Heart right ventricle (tissue), 16 donors: ENCODE results near the gene SLC19A2. TPM values are rescaled to one million over a fixed set of nuclear protein-coding genes. Genes with fewer than 3 reads are reported as not detected.

Experiments used
- ATAC-seq, 8 donors: fragments of 200-7000 bp; cut with Tn5 transposase; one replicate each; pipeline ENCODE4 v1.9.1; 2020; ENCODE audit warnings: mild to moderate bottlenecking in 8 of 8, moderate library complexity in 8 of 8, moderate number of reproducible peaks in 1 of 8
- DNase-seq, 2 donors: peaks; one replicate each; pipeline ENCODE4 v3.0.0-alpha.2; 2020
- H3K27ac ChIP-seq, 10 donors: fragments of 200-600 bp; sonication (generic) in 2 of 10; one replicate each; pipeline versions ENCODE4 v1.5.0 to v1.8.0; 2020 to 2022; ENCODE audit warnings: mild to moderate bottlenecking in 3 of 10
- H3K27me3 ChIP-seq, 7 donors: fragments of 200-600 bp; one replicate each; pipeline ENCODE4 v1.8.0; 2021 to 2022; ENCODE audit warnings: mild to moderate bottlenecking in 2 of 7
- H3K36me3 ChIP-seq, 9 donors: fragments of 200-600 bp; sonication (generic) in 1 of 9; one replicate each; pipeline versions ENCODE4 v1.5.0 to v1.8.0; 2020 to 2022; ENCODE audit warnings: mild to moderate bottlenecking in 2 of 9
- H3K4me1 ChIP-seq, 9 donors: fragments of 200-600 bp; sonication (generic) in 1 of 9; one replicate each; pipeline versions ENCODE4 v1.5.0 to v1.8.0; 2020 to 2022; ENCODE audit warnings: mild to moderate bottlenecking in 4 of 9
- H3K4me3 ChIP-seq, 10 donors: fragments of 200-600 bp; sonication (generic) in 2 of 10; one replicate each; pipeline versions ENCODE4 v1.5.0 to v1.8.0; 2020 to 2022; ENCODE audit warnings: mild to moderate bottlenecking in 7 of 10, moderate library complexity in 2 of 10
- H3K9me3 ChIP-seq, 11 donors: fragments of 200-600 bp in 10 of 11; sonication (generic) in 2 of 11; one replicate each; pipeline versions ENCODE4 v1.5.0 to v1.8.0; 2013 to 2022; ENCODE audit warnings: mild to moderate bottlenecking in 2 of 11, control low read depth in 1 of 11, moderate library complexity in 1 of 11
- CTCF ChIP-seq, 9 donors: fragments of 200-600 bp; sonication (generic) in 2 of 9; IDR thresholded peaks; one replicate each; pipeline versions ENCODE4 v1.5.0 to v1.8.0; 2021 to 2022; ENCODE audit warnings: antibody characterized with exemption in 9 of 9, mild to moderate bottlenecking in 5 of 9, moderate library complexity in 1 of 9
- WGBS, 2 donors: extraction: QIAGEN DNeasy Blood & Tissue Kit; methylation state at CpG; one replicate each; pipeline ENCODE4 v1.1.7; 2013; ENCODE audit warnings: inconsistent platforms in 1 of 2; 5-methylcytosine and 5-hydroxymethylcytosine counted together
- intact Hi-C, 10 donors: fragments of 100-400 bp; cut with DNase I; formaldehyde crosslinking; loops; one replicate each; pipeline versions ENCODE4 v1.11.1 to v1.14.2; 2022
- polyA plus RNA-seq, 2 donors: library from polyadenylated mRNA; stranded (reverse); fragments of 200-250 nt; gene quantifications; one replicate each; pipeline ENCODE4 v1.2.3, GENCODE V29; 2013
- total RNA-seq, 10 donors: library from RNA; stranded (reverse); fragmentation: NEBNext Ultra II Directional in 3 of 10; extraction: Animal tissue kit (Norgen Biotek cat#: 25700) in 3 of 10; gene quantifications; one replicate each; pipeline versions ENCODE4 v1.2.1 to v1.2.4, GENCODE V29; 2021 to 2023
- donor health status: Arrhythmogenic right ventricular cardiomyopathy.
- donor health status: ischemic (EF 13 %, LVEDD 7.1; RV severe dilation, severe dysfunction).
- donor health status: healthy with polysubstance abuse.
- donor health status: DM: no; HTN: yes; CAD: no.
- donor health status: DM: no; HTN: no; CAD: no.
- donor health status: ischemic (EF 25% LVEDD 6.9; RV normal size, moderate dysfunction).
- donor health status: ischemic (EF 25% LVEDD 5.7; RV mildly dilated, moderate dysfunction).
- donor health status: healthy.
- donor health status: DM: yes; HTN: yes; CAD: no.
- donor health status: Ischemic cardiomyopathy.
- donor health status: ischemic (EF 35%, LVEDD 5.7; RV mildly dilated, moderate dysfunction).
- donor health status: nonischemic (EF 11% LVEDD 7.7; RV severe dilation, severe dysfunction).
- donor health status: DM: yes; HTN: yes; CAD: no.
- donor health status: PGD.
- donor health status: ischemic (EF 29% LVEDD 5.4; RV normal size, mild dysfunction).
- donor health status: nonischemic (EF 23%, LVEDD 6.1; RV moderate dilation, normal function).

SLC19A2 gene
- total and polyA plus RNA-seq, 12 donors = 7.6 to 43.2 (median 17.1) TPM

GRCh38 chr1:169473347-169473746, 12.4 kb downstream of the SLC19A2 start:
- Histone ChIP-seq H3K36me3 (peaks cover 0 to 33% (median 7%) of the 10 kb centered on the region in 9 donors), H3K27ac (no peak overlapping the region), H3K4me1 (peaks cover 0 to 11% (median 0%) of the 10 kb centered on the region in 9 donors), H3K4me3 (no peak overlapping the region), H3K9me3 (no peaks in the 10 kb centered on the region), H3K27me3 (no peaks in the 10 kb centered on the region)
- DNase-seq (no peak), ATAC-seq (no peak)
- no peak for TF ChIP-seq CTCF (IDR thresholded peaks at IDR 0.05)
- intact Hi-C loops = no loop called here
- WGBS, 2 donors = 85 to 90% methylated on average over 5 of the region's 5 CpGs

- H3K36me3 ChIP-seq = peaks cover 0 to 38% (median 12%) of the 10 kb centered on the region in 9 donors
These were observed 13.0 kb downstream of the SLC19A2 start for GRCh38 chr1:169472738-169473137.

DNA sequence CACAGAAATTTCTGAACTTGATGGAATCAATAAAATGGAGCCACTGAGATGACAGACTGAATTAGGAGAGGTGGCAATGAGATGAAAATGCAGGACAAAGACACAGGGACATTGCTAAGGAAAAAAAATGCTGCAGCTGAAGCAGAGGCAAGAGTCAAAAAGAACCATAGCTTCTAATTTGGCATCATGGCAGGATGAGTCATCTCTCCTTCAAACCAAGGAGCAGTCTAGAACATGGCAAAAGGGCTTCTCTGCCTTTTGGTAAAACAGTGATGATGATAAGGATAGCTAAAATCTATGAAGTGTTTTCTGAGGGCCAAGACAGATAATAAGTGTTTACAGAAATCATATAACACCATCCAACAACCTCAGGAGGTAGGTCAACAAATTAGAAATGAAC, 16.8 kb downstream of the SLC19A2 start:
- Histone ChIP-seq H3K27me3 (no peaks in the 10 kb centered on the region), H3K4me1 (peaks cover 0 to 9% (median 0%) of the 10 kb centered on the region in 9 donors), H3K4me3 (no peak overlapping the region), H3K9me3 (no peaks in the 10 kb centered on the region), H3K36me3 (peaks cover 0 to 44% (median 13%) of the 10 kb centered on the region in 9 donors), H3K27ac (no peak overlapping the region)
- intact Hi-C loops = loop anchor here in 7 of 10 donors (5.0 to 10.0 kb wide), 3 partner anchors 73 to 78 kb away; no protein-coding TSS in a partner anchor
- DNase-seq = no peak
- TF ChIP-seq CTCF (IDR thresholded peaks at IDR 0.05) = no peak
- ATAC-seq = no peak

More at GRCh38 chr1:169472738-169473137, 13.0 kb downstream of the SLC19A2 start:
- peaks cover 0 to 9% (median 0%) of the 10 kb centered on the region in 9 donors for H3K4me1 ChIP-seq
- no peaks in the 10 kb centered on the region for H3K9me3 ChIP-seq
- intact Hi-C loops = no loop called here
- no peak for TF ChIP-seq CTCF (IDR thresholded peaks at IDR 0.05)
- WGBS, 2 donors = 92 to 93% methylated on average over 3 of the region's 3 CpGs
- no peak for DNase-seq
- no peak overlapping the region for H3K4me3 ChIP-seq
- no peaks in the 10 kb centered on the region for H3K27me3 ChIP-seq
- no peak for ATAC-seq
- no peak overlapping the region for H3K27ac ChIP-seq

GRCh38 chr1:169466259-169467230, 19.2 kb downstream of the SLC19A2 start:
- Histone ChIP-seq H3K9me3 (no peaks in the 10 kb centered on the region), H3K4me3 (no peak overlapping the region), H3K27ac (no peak overlapping the region), H3K4me1 (no peaks in the 10 kb centered on the region), H3K27me3 (no peaks in the 10 kb centered on the region), H3K36me3 (peaks cover 0 to 44% (median 13%) of the 10 kb centered on the region in 9 donors)
- WGBS, 2 donors = 85 to 88% methylated on average over 8 of the region's 8 CpGs
- DNase-seq (no peak), ATAC-seq (peak in 1 of 8 donors; percentile 41)
- TF ChIP-seq CTCF (IDR thresholded peaks at IDR 0.05) = peak in 7 of 9 donors; percentile 36 to 55 (median 51)
- intact Hi-C loops = loop anchor here in 9 of 10 donors (2.0 to 10.0 kb wide), 4 partner anchors 76 to 81 kb away; no protein-coding TSS in a partner anchor
